HG02970 (cell line): Measurements from ENCODE around the gene ADD3.

Experiments
- ATAC-seq: cut with Tn5 transposase; IDR thresholded peaks from one replicate; pipeline ENCODE4 v1.9.1; 2021; ENCODE audit warnings: mild to moderate bottlenecking, moderate library complexity, moderate number of reproducible peaks; ENCODE audit not compliant: unreplicated experiment, low FRiP score

Gene ADD3

GRCh38 chr10:109997233-109997632, 10.6 kb upstream of the ADD3 start:
- ATAC-seq, result no peak

- ATAC-seq, result no peak
Observed at GRCh38 chr10:109998513-109998912, 9.3 kb upstream of the ADD3 start.

- ATAC-seq, result no peak
Observed at GRCh38 chr10:110002801-110003523, 4.8 kb upstream of the ADD3 start.

GRCh38 chr10:110003524-110003885, 4.3 kb upstream of the ADD3 start:
- no peak for ATAC-seq

GRCh38 chr10:110005719-110006118, 2.1 kb upstream of the ADD3 start:
- no peak for ATAC-seq

GRCh38 chr10:110006358-110007160, 1.2 kb upstream of the ADD3 start:
- ATAC-seq, result no peak

- ATAC-seq, result peak; percentile 28
Observed at GRCh38 chr10:110007161-110007700, 553 bp upstream of the ADD3 start.

- peak; percentile 5 for ATAC-seq
Observed at GRCh38 chr10:110008518-110009339, 945 bp downstream of the ADD3 start.

GRCh38 chr10:110009736-110010475, 2.1 kb downstream of the ADD3 start:
- no peak for ATAC-seq

GRCh38 chr10:110010486-110011378, 2.9 kb downstream of the ADD3 start:
- ATAC-seq, result no peak

GRCh38 chr10:110011681-110012080, 3.9 kb downstream of the ADD3 start:
- no peak for ATAC-seq

GRCh38 chr10:110013630-110014293, 6.0 kb downstream of the ADD3 start:
- no peak for ATAC-seq

GRCh38 chr10:110016039-110016438, 8.3 kb downstream of the ADD3 start:
- ATAC-seq, result no peak

- no peak for ATAC-seq
Observed at GRCh38 chr10:110017052-110017451, 9.3 kb downstream of the ADD3 start.

- no peak for ATAC-seq
Observed at GRCh38 chr10:110017907-110018306, 10.1 kb downstream of the ADD3 start.

- no peak for ATAC-seq
Observed at GRCh38 chr10:110020265-110020664, 12.5 kb downstream of the ADD3 start.

- ATAC-seq, result no peak
Observed at GRCh38 chr10:110022716-110023504, 15.1 kb downstream of the ADD3 start.
